ENCODE results near the gene SULT1B1.

GRCh38 chr4:69717778-69718177, 42.6 kb downstream of the SULT1B1 start:
- TF ChIP-seq CTCF (IDR thresholded peaks at IDR 0.05) (no peak), POLR2A (IDR thresholded peaks at IDR 0.05) (no peak)
